Measurements from ENCODE around the gene TLK2. TPM values are rescaled to one million over a fixed set of nuclear protein-coding genes. Genes with fewer than 3 reads are reported as not detected.
"Not testable (repeated sequence)": the region's sequence is repeated elsewhere in the genome, so short reads cannot be mapped to it uniquely, and the experiment has no call there.

The TLK2 gene
- 52.8 and 60.6 TPM in 2 replicates for total RNA-seq
- long read RNA-seq, partial matches to known transcripts: 10 of 15 reads
- long read RNA-seq, other reads (novel, unspliced or antisense): 4 of 15 reads

GRCh38 chr17:62478424-62478879, at the start of gene TLK2:
TSS of gene TLK2 (plus strand) at chr17:62478825. CDS start at chr17:62481126, 2,301 bp downstream.
- H3K36me3 Mint-ChIP-seq (ENCODE audit: low read depth): peaks cover 6% of the 10 kb centered on the region
- H3K27me3 Mint-ChIP-seq (ENCODE audit: low read depth): no peaks in the 10 kb centered on the region
- peaks cover 31% of the 10 kb centered on the region for H3K4me1 Mint-ChIP-seq
- peak within 1 kb of the TSS; percentile 95 for H3K27ac Mint-ChIP-seq (ENCODE audit: unreplicated experiment)
- no peak for TF ChIP-seq CTCF (conservative IDR thresholded peaks at IDR 0.05)
- no peaks in the 10 kb centered on the region for H3K9me3 Mint-ChIP-seq
- peak; percentile 62 for DNase-seq (ENCODE audit: low read depth, low spot score)
- peak within 1 kb of the TSS; percentile 93 for H3K4me3 Mint-ChIP-seq

GRCh38 chr17:62435251-62435650, 43.4 kb upstream of the TLK2 start:
- not testable (repeated sequence) for H3K4me3 Mint-ChIP-seq; DNase-seq (ENCODE audit: low read depth, low spot score); H3K27me3 Mint-ChIP-seq (ENCODE audit: low read depth); H3K36me3 Mint-ChIP-seq (ENCODE audit: low read depth); H3K4me1 Mint-ChIP-seq; H3K27ac Mint-ChIP-seq (ENCODE audit: unreplicated experiment); H3K9me3 Mint-ChIP-seq

GRCh38 chr17:62441181-62441580, 37.4 kb upstream of the TLK2 start:
- DNase-seq (ENCODE audit: low read depth, low spot score); H3K27ac Mint-ChIP-seq (ENCODE audit: unreplicated experiment); H3K36me3 Mint-ChIP-seq (ENCODE audit: low read depth): not testable (repeated sequence)

GRCh38 chr17:62444063-62444462, 34.6 kb upstream of the TLK2 start:
- Mint-ChIP-seq H3K4me1 (no peaks in the 10 kb centered on the region), H3K27me3 (ENCODE audit: low read depth) (no peaks in the 10 kb centered on the region), H3K4me3 (no peak overlapping the region), H3K27ac (ENCODE audit: unreplicated experiment) (no peak overlapping the region), H3K9me3 (no peaks in the 10 kb centered on the region), H3K36me3 (ENCODE audit: low read depth) (peaks cover 8% of the 10 kb centered on the region)
- no peak for DNase-seq (ENCODE audit: low read depth, low spot score)
- no peak for TF ChIP-seq CTCF (conservative IDR thresholded peaks at IDR 0.05)

More at GRCh38 chr17:62441181-62441580, 37.4 kb upstream of the TLK2 start:
- H3K4me1 Mint-ChIP-seq; H3K27me3 Mint-ChIP-seq (ENCODE audit: low read depth); H3K4me3 Mint-ChIP-seq; H3K9me3 Mint-ChIP-seq: not testable (repeated sequence)

- not testable (repeated sequence) for H3K9me3 Mint-ChIP-seq; H3K36me3 Mint-ChIP-seq (ENCODE audit: low read depth); H3K4me3 Mint-ChIP-seq; H3K27me3 Mint-ChIP-seq (ENCODE audit: low read depth); H3K4me1 Mint-ChIP-seq; H3K27ac Mint-ChIP-seq (ENCODE audit: unreplicated experiment); DNase-seq (ENCODE audit: low read depth, low spot score)
Measured at GRCh38 chr17:62445791-62446190, 32.8 kb upstream of the TLK2 start.

- not testable (repeated sequence) for H3K36me3 Mint-ChIP-seq (ENCODE audit: low read depth); H3K27ac Mint-ChIP-seq (ENCODE audit: unreplicated experiment); H3K4me1 Mint-ChIP-seq; H3K27me3 Mint-ChIP-seq (ENCODE audit: low read depth); H3K9me3 Mint-ChIP-seq; DNase-seq (ENCODE audit: low read depth, low spot score); H3K4me3 Mint-ChIP-seq
Measured at GRCh38 chr17:62452195-62452594, 26.4 kb upstream of the TLK2 start.

- not testable (repeated sequence) for H3K4me1 Mint-ChIP-seq; DNase-seq (ENCODE audit: low read depth, low spot score); H3K36me3 Mint-ChIP-seq (ENCODE audit: low read depth); H3K4me3 Mint-ChIP-seq; H3K9me3 Mint-ChIP-seq; H3K27me3 Mint-ChIP-seq (ENCODE audit: low read depth); H3K27ac Mint-ChIP-seq (ENCODE audit: unreplicated experiment)
Measured at GRCh38 chr17:62453041-62453440, 25.6 kb upstream of the TLK2 start.

GRCh38 chr17:62453656-62454055, 25.0 kb upstream of the TLK2 start:
- H3K27me3 Mint-ChIP-seq (ENCODE audit: low read depth); H3K36me3 Mint-ChIP-seq (ENCODE audit: low read depth); H3K4me1 Mint-ChIP-seq; H3K27ac Mint-ChIP-seq (ENCODE audit: unreplicated experiment); H3K9me3 Mint-ChIP-seq; DNase-seq (ENCODE audit: low read depth, low spot score); H3K4me3 Mint-ChIP-seq: not testable (repeated sequence)

- H3K27ac Mint-ChIP-seq (ENCODE audit: unreplicated experiment); H3K4me3 Mint-ChIP-seq; H3K4me1 Mint-ChIP-seq; H3K27me3 Mint-ChIP-seq (ENCODE audit: low read depth); H3K9me3 Mint-ChIP-seq; H3K36me3 Mint-ChIP-seq (ENCODE audit: low read depth); DNase-seq (ENCODE audit: low read depth, low spot score): not testable (repeated sequence)
Measured at GRCh38 chr17:62454111-62454510, 24.5 kb upstream of the TLK2 start.

Data from neural crest cell (in vitro differentiated cells).